Measurements from ENCODE around the gene ZSCAN10. TPM values are rescaled to one million over a fixed set of nuclear protein-coding genes. Genes with fewer than 3 reads are reported as not detected.

The ZSCAN10 gene
- total and polyA plus RNA-seq, 2 of the 13 experiments (the other 11 are each of a cell fraction or from before 2014, with no cell fraction given): not detected

- TF ChIP-seq ZBTB37 (CRISPR knock-in tag; IDR thresholded peaks at IDR 0.05) (no peak), DNMT1 (CRISPR knock-in tag; IDR thresholded peaks at IDR 0.05) (no peak), MAFG (CRISPR knock-in tag; IDR thresholded peaks at IDR 0.05) (no peak), MXD4 (CRISPR knock-in tag; IDR thresholded peaks at IDR 0.05) (no peak), ZNF800 (CRISPR knock-in tag; IDR thresholded peaks at IDR 0.05) (peak; percentile 56; the same call in 1 of the 2 replicates), TAF1 (CRISPR knock-in tag; IDR thresholded peaks at IDR 0.05) (peak; percentile 62; the same call in 1 of the 2 replicates), AGO2 (optimal IDR thresholded peaks at IDR 0.05; ENCODE audit: low read depth, low read length) (peak; percentile 65), ATAD3A (CRISPR knock-in tag; IDR thresholded peaks at IDR 0.05) (no peak), PCBP2 (optimal IDR thresholded peaks at IDR 0.05; ENCODE audit: low read depth, low read length, poor library complexity, severe bottlenecking) (no peak), TFDP1 (CRISPR knock-in tag; IDR thresholded peaks at IDR 0.05; ENCODE audit: borderline replicate concordance) (no peak), MED1 (CRISPR knock-in tag; IDR thresholded peaks at IDR 0.05) (0 out of 2 replicates have a peak, but pooled peaks have one; percentile 10), SOX6 (IDR thresholded peaks at IDR 0.05) (no peak), SOX6 (CRISPR knock-in tag; IDR thresholded peaks at IDR 0.05) (peak; percentile 19; the same call in 1 of the 2 replicates), ADNP (CRISPR knock-in tag; IDR thresholded peaks at IDR 0.05) (no peak), ZNF503 (CRISPR knock-in tag; IDR thresholded peaks at IDR 0.05) (peak; percentile 48; the same call in 1 of the 2 replicates), ZNF607 (CRISPR knock-in tag; IDR thresholded peaks at IDR 0.05; ENCODE audit: borderline replicate concordance) (no peak), NKX3-1 (CRISPR knock-in tag; IDR thresholded peaks at IDR 0.05) (peak; percentile 62; the same call in 1 of the 2 replicates), ZNF724P (CRISPR knock-in tag; IDR thresholded peaks at IDR 0.05; ENCODE audit: borderline replicate concordance) (no peak; the same call in 1 of the 2 replicates), ZBTB26 (CRISPR knock-in tag; IDR thresholded peaks at IDR 0.05; ENCODE audit: borderline replicate concordance) (no peak)
Measured at GRCh38 chr16:3134338-3135125, 35.4 kb upstream of the ZSCAN10 start, which contains the start of gene ZNF213 (continued).
